Neural cell (in vitro differentiated cells): Measurements from ENCODE around the gene STK24. TPM values are rescaled to one million over a fixed set of nuclear protein-coding genes. Genes with fewer than 3 reads are reported as not detected.

Experiments
- H2AFZ ChIP-seq: fragments of 200-600, 300-800 bp; sonication (generic), shearing (Covaris generic); 2 replicates; pipeline ENCODE4 v1.6.0; 2014; ENCODE audit warnings: low read depth, mild to moderate bottlenecking, antibody characterized with exemption, low read length, moderate library complexity
- H3F3A ChIP-seq: fragments of 200-600 bp; shearing (Covaris generic); 2 replicates; pipeline ENCODE4 v1.6.1; 2016; ENCODE audit warnings: mild to moderate bottlenecking, moderate library complexity, mixed read lengths, antibody characterized with exemption, low read length; ENCODE audit not compliant: insufficient read depth, poor library complexity, severe bottlenecking
- H3K27ac ChIP-seq: fragments of 200-600, 300-800 bp; sonication (generic), shearing (Covaris generic); 2 replicates; pipeline ENCODE4 v1.5.1; 2014; ENCODE audit warnings: mild to moderate bottlenecking, low read length, moderate library complexity
- H3K27me3 ChIP-seq: fragments of 300-800, 200-600 bp; sonication (generic), shearing (Covaris generic); 2 replicates; pipeline ENCODE4 v1.6.0; 2014; ENCODE audit warnings: mild to moderate bottlenecking, low read depth, low read length, moderate library complexity; ENCODE audit not compliant: insufficient read depth
- H3K36me3 ChIP-seq: fragments of 300-800, 200-600 bp; sonication (generic), shearing (Covaris generic); 2 replicates; pipeline ENCODE4 v1.5.1; 2014; ENCODE audit warnings: mild to moderate bottlenecking, antibody characterized with exemption, low read length, moderate library complexity; ENCODE audit not compliant: insufficient read depth
- H3K4me2 ChIP-seq: fragments of 300-800, 200-600 bp; sonication (generic), shearing (Covaris generic); 2 replicates; pipeline ENCODE4 v1.6.0; 2014; ENCODE audit warnings: mild to moderate bottlenecking, low read length
- H3K4me3 ChIP-seq: fragments of 300-800, 200-600 bp; sonication (generic), shearing (Covaris generic); 2 replicates; pipeline ENCODE4 v1.5.1; 2014; ENCODE audit warnings: mild to moderate bottlenecking, low read length, moderate library complexity
- H3K79me2 ChIP-seq: fragments of 200-600 bp; shearing (Covaris generic); replicated peaks from 2 replicates; pipeline ENCODE4 v1.6.0; 2014; ENCODE audit warnings: mild to moderate bottlenecking, low read length, moderate library complexity; ENCODE audit not compliant: insufficient read depth
- H3K9ac ChIP-seq: fragments of 300-800, 200-600 bp; sonication (generic), shearing (Covaris generic); 2 replicates; pipeline ENCODE4 v1.6.1; 2016; ENCODE audit warnings: mild to moderate bottlenecking, low read length, mixed read lengths
- H3K9me2 ChIP-seq: fragments of 200-600 bp; shearing (Covaris generic); 2 replicates; pipeline ENCODE4 v1.6.1; 2016; ENCODE audit warnings: mild to moderate bottlenecking, low read length, mixed read lengths; ENCODE audit not compliant: insufficient read depth
- H3K9me3 ChIP-seq: fragments of 200-600, 300-800 bp; sonication (generic), shearing (Covaris generic); 2 replicates; pipeline ENCODE4 v1.6.1; 2016; ENCODE audit warnings: mild to moderate bottlenecking, mixed run types, low read length, moderate library complexity, mixed read lengths
- H4K20me1 ChIP-seq: fragments of 200-600 bp; shearing (Covaris generic); 2 replicates; pipeline ENCODE4 v1.6.1; 2016; ENCODE audit warnings: mild to moderate bottlenecking, mixed run types; ENCODE audit not compliant: insufficient read depth
- EP300 ChIP-seq: fragments of 450-650 bp; conservative IDR thresholded peaks from 2 replicates; pipeline ENCODE4 v1.6.1; 2014; ENCODE audit warnings: antibody characterized with exemption, mild to moderate bottlenecking, moderate library complexity; ENCODE audit not compliant: poor library complexity, severe bottlenecking
- EZH2 ChIP-seq: fragments of 200-600, 300-800 bp; shearing (Covaris generic), sonication (generic); IDR thresholded peaks from 2 replicates; pipeline ENCODE4 v1.6.1; 2014; ENCODE audit warnings: antibody characterized with exemption, low read length, borderline replicate concordance, mild to moderate bottlenecking; ENCODE audit not compliant: insufficient read depth, poor library complexity, severe bottlenecking
- MXI1 ChIP-seq: fragments of 450-650 bp; conservative IDR thresholded peaks from 2 replicates; pipeline ENCODE4 v1.6.1; 2014; ENCODE audit warnings: antibody characterized with exemption, mild to moderate bottlenecking; ENCODE audit not compliant: poor library complexity, severe bottlenecking
- POLR2AphosphoS5 ChIP-seq: IDR thresholded peaks from 2 replicates; pipeline ENCODE4 v1.6.1; 2012
- RAD21 ChIP-seq: fragments of 450-650 bp; conservative IDR thresholded peaks from 2 replicates; pipeline ENCODE4 v1.6.1; 2014; ENCODE audit warnings: antibody characterized with exemption, mild to moderate bottlenecking, moderate library complexity
- SMC3 ChIP-seq: fragments of 450-650 bp; conservative IDR thresholded peaks from 2 replicates; pipeline ENCODE4 v1.6.1; 2014; ENCODE audit warnings: antibody characterized with exemption, mild to moderate bottlenecking, moderate library complexity; ENCODE audit not compliant: poor library complexity
- TAF1 ChIP-seq: IDR thresholded peaks from 2 replicates; pipeline ENCODE4 v1.6.1; 2012; ENCODE audit warnings: low read depth
- polyA plus RNA-seq: library from polyadenylated mRNA; depleted of rRNA; stranded (reverse); fragments of >200 nt; gene quantifications from 2 replicates; pipeline ENCODE4 v1.2.3, GENCODE V29; 2014
- TF ChIP-seq, protein P1 (sequence below): IDR thresholded peaks from 2 replicates; pipeline ENCODE4 v1.6.1; 2012; ENCODE audit warnings: borderline replicate concordance
- TF ChIP-seq, protein P2 (sequence below): fragments of 450-650 bp; IDR thresholded peaks from 2 replicates; pipeline ENCODE4 v1.5.1; 2014; ENCODE audit warnings: antibody characterized with exemption, mild to moderate bottlenecking, moderate library complexity; ENCODE audit not compliant: poor library complexity, severe bottlenecking

Gene STK24
- polyA plus RNA-seq, 1 donor from 2014 or later: 66.0 TPM

DNA sequence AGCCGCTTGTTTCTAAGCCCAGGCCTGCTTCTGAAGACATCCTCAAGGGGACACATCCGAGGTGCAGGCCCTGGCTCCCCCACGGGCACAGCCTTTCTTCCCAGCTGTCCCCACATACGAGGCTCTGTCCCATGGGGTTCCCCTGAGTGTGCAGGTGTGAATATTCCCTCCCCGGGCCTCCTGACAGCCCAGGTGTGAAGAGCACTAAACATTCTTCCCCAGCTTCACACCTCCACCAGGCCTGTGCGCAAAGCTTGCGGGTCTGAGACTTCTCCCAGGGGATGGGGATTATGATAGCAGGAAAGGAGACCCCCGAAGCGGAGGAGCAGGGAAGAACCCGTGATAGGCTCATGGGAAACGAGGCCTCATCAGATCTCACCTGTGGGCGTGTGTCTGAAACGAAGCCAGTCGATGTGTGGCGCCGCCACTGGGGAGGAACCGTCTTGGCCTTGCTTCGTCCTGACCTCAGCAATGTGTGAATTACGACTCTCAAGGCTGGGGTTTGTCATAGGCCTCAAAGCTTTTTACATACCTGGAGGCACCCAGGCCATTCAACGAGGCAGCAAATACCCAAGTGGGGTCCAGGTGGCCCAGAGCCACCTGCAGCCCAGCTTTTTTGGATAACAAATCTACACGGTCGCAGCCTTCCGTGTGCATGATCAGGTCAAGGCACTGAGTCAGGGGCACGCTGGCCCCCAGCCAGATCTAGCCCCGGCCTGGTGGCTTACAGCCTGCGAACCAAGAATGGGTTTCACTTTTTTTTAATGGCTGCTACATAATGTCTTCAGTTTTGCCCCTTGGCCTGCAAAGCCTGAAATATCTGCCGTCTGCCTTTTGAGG lies 134.3 kb downstream of the STK24 start:
- peaks cover 6% of the 10 kb centered on the region for H3K36me3 ChIP-seq

DNA sequence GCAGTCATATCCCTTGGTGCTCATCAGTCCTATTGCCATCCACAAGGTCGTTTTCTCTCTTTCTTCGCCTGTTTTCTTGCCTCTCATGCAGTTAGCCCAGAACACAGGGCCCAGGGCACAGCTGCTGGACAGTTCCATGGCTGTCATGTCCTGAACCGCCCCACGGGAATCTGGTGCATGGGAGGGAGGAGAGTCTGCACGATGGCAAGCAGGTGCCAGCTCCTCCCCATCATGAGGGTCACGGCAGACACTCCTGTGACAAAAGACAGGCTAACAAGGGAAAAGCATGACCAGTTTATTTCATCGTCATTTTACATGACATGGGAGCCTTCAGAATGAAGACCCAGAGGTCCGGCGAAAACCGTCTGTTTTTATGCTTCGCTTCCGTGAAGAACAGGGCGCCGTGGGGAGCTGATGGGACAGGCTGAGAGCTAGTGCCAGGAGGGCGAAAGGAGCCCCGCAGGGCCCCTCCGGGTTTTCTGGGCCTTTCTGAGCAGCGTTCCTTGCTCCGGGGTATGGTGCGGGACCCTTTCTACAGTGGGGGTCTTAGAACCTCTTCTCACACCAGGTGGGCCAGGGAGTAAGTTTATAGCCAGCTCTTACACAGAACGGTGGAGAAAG lies 135.7 kb downstream of the STK24 start:
- Histone ChIP-seq H3K27me3 (no peaks in the 10 kb centered on the region), H3K9ac (no peak overlapping the region), H3K4me3 (no peak overlapping the region), H3K27ac (no peak overlapping the region), H3K79me2 (no peaks in the 10 kb centered on the region), H3K4me2 (no peak overlapping the region), H3K9me3 (no peaks in the 10 kb centered on the region), H2AFZ (no peak overlapping the region), H3F3A (no peaks in the 10 kb centered on the region), H4K20me1 (no peaks in the 10 kb centered on the region), H3K36me3 (peaks cover 6% of the 10 kb centered on the region), H3K9me2 (no peaks in the 10 kb centered on the region)
- no peak for TF ChIP-seq SMC3
- TF ChIP-seq EZH2: no peak
- TF ChIP-seq EP300: no peak
- TF ChIP-seq TAF1: no peak
- no peak for TF ChIP-seq MXI1
- TF ChIP-seq, protein P1, sequence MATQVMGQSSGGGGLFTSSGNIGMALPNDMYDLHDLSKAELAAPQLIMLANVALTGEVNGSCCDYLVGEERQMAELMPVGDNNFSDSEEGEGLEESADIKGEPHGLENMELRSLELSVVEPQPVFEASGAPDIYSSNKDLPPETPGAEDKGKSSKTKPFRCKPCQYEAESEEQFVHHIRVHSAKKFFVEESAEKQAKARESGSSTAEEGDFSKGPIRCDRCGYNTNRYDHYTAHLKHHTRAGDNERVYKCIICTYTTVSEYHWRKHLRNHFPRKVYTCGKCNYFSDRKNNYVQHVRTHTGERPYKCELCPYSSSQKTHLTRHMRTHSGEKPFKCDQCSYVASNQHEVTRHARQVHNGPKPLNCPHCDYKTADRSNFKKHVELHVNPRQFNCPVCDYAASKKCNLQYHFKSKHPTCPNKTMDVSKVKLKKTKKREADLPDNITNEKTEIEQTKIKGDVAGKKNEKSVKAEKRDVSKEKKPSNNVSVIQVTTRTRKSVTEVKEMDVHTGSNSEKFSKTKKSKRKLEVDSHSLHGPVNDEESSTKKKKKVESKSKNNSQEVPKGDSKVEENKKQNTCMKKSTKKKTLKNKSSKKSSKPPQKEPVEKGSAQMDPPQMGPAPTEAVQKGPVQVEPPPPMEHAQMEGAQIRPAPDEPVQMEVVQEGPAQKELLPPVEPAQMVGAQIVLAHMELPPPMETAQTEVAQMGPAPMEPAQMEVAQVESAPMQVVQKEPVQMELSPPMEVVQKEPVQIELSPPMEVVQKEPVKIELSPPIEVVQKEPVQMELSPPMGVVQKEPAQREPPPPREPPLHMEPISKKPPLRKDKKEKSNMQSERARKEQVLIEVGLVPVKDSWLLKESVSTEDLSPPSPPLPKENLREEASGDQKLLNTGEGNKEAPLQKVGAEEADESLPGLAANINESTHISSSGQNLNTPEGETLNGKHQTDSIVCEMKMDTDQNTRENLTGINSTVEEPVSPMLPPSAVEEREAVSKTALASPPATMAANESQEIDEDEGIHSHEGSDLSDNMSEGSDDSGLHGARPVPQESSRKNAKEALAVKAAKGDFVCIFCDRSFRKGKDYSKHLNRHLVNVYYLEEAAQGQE: no peak
- TF ChIP-seq RAD21: no peak

More for the DNA sequence above, 134.3 kb downstream of the STK24 start:
- Histone ChIP-seq H3F3A (no peaks in the 10 kb centered on the region), H3K27me3 (no peaks in the 10 kb centered on the region), H3K9ac (no peak overlapping the region), H3K4me2 (no peak overlapping the region), H3K9me3 (no peaks in the 10 kb centered on the region), H3K4me3 (no peak overlapping the region), H3K9me2 (no peaks in the 10 kb centered on the region), H4K20me1 (no peaks in the 10 kb centered on the region), H3K79me2 (no peaks in the 10 kb centered on the region), H3K27ac (no peak overlapping the region), H2AFZ (no peak overlapping the region)
- TF ChIP-seq EZH2: no peak
- no peak for TF ChIP-seq EP300
- no peak for TF ChIP-seq TAF1
- TF ChIP-seq MXI1: no peak
- TF ChIP-seq RAD21: no peak
- TF ChIP-seq, protein P2, sequence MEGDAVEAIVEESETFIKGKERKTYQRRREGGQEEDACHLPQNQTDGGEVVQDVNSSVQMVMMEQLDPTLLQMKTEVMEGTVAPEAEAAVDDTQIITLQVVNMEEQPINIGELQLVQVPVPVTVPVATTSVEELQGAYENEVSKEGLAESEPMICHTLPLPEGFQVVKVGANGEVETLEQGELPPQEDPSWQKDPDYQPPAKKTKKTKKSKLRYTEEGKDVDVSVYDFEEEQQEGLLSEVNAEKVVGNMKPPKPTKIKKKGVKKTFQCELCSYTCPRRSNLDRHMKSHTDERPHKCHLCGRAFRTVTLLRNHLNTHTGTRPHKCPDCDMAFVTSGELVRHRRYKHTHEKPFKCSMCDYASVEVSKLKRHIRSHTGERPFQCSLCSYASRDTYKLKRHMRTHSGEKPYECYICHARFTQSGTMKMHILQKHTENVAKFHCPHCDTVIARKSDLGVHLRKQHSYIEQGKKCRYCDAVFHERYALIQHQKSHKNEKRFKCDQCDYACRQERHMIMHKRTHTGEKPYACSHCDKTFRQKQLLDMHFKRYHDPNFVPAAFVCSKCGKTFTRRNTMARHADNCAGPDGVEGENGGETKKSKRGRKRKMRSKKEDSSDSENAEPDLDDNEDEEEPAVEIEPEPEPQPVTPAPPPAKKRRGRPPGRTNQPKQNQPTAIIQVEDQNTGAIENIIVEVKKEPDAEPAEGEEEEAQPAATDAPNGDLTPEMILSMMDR: no peak
- no peak for TF ChIP-seq POLR2AphosphoS5
- TF ChIP-seq SMC3: no peak
- TF ChIP-seq, protein P1: no peak
